ENCODE results near the gene CARHSP1.

The CARHSP1 gene

DNA sequence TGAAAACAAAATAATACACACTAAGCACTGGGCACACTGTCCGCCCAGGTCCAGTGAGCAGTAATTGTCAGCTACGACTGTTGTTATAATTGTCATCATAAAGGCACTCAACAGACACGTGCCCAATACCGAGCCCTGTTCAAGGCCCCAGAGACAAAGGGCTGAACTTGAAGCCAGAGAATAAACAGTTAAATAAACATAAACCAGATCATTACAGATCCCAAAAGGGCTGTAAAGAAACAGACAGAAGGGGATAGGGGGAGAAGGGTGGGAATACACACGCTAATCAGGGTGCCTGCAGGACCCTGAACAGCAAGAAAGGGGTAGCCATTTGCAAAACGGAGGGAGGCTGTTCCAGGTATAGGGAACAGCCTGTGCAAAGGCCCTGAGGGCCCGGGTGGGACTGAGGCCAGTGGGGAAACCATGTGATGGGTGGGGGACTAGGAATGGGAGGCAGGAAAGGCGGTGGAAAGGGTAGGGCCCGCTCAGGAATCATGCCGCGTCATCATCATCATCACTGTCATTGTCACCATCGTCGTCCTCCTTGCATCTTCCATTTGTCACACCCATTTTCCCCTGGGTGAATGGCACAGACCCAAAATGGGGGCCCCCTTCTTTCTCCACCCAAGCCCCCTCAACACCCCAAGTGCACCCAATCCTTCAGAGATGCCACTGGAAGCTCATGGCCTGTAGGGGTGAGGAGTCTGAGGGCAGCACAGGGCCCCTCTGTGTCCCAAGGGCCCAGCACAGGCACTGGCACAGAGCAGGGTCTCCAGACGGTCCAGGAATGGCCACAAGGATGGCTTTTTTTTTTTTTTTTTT is 6.3 kb downstream of the CARHSP1 start:
- no peak overlapping the region for H3K4me3 Mint-ChIP-seq
- H3K27ac Mint-ChIP-seq = peak overlapping the region; percentile 60
- peaks cover 62% of the 10 kb centered on the region for H3K4me1 Mint-ChIP-seq
- H3K27me3 Mint-ChIP-seq = no peaks in the 10 kb centered on the region
- no peaks in the 10 kb centered on the region for H3K9me3 Mint-ChIP-seq
- CTCF ChIA-PET = interaction anchor here (0.8 to 2.1 kb wide), 4 partner anchors 11 to 18 kb away, joined by 3 to 6 read pairs (median 4); no protein-coding TSS in a partner anchor
- H3K36me3 Mint-ChIP-seq = peaks cover 39% of the 10 kb centered on the region
- DNase-seq = no peak

DNA sequence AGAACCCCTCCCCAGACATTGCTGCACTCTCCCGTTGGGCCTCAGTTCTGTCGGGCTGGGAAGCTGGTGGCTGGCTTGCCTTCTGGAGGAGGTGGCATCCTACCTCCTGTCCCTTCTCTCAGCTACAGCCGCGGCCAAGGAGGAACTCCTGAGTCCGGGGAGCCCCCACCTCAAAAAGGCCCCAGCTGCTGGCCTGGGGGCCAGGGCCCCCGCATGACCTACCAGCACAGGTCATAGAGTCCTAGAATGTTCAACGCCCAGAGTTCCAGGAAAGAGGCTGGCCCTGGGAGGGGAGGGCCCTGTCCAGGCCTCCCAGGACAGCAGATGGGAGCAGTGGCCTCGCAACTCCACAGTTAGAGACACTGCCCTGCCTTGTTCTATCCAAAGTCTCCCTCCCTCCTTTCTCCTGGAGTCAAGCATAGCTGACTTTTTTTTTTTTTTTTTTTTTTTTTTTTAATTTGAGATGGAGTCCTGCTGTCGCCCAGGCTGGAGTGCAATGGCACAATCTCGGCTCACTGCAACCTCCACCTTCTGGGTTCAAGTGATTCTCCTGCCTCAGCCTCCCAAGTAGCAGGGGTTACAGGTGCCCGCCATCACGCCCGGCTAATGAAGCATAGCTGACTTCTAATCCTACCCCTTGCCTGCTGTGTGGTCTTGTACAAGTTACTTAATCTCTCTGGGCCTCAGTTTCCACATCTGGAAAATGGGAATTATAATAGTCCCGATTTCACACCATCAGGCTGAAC is 7.1 kb downstream of the CARHSP1 start:
- H3K27me3 Mint-ChIP-seq = no peaks in the 10 kb centered on the region
- H3K4me1 Mint-ChIP-seq = peaks cover 62% of the 10 kb centered on the region
- H3K27ac Mint-ChIP-seq = peak overlapping the region; percentile 60
- CTCF ChIA-PET = interaction anchor here (1.2 to 2.1 kb wide), 3 partner anchors 11 to 19 kb away, joined by 3 to 6 read pairs (median 6); no protein-coding TSS in a partner anchor
- peaks cover 38% of the 10 kb centered on the region for H3K36me3 Mint-ChIP-seq
- no peaks in the 10 kb centered on the region for H3K9me3 Mint-ChIP-seq
- no peak overlapping the region for H3K4me3 Mint-ChIP-seq
- DNase-seq = no peak

DNA sequence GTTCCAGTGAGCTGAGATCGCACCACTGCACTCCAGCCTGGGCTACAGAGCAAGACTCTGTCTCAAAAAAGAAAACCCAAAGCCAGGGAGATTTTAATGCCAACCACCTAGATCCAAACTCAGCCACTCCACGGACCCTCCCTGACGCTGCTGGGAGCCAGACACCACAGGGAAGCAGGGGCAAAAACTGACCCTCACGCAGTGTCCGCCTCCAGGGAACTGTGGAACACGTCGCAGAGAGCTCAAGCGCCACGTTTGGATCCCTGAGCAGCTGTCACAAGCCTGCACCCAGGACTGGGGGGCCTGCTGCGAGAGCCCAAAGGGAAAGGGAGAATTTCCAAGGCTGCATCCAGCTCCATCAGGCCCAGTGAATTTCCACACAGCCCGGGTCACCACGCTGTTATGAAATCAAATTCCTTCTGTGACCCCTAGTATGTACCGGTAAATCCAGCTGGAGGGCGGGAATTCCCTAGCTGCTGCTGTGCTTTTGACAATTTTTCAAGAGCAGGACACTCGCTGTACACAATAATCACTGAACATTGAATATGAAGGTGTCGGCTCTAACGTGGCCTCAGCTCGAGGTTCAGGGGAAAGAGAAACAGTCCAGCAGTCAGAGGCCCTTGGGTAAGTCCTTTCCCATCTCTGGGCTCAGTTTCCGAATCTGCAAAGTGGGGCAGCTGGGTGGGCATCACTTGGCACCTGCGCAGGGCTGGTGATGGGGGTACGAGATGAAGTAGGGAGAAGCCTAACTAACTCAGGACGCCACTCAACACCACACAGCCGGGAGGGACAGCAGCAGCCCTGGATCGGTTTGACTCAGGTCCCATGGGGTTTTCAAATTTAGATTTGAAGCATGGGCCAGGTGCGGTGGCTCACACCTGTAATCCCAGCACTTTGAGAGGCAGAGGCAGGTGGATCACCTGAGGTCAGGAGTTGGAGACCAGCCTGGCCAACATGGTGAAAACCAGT is 8.6 kb downstream of the CARHSP1 start:
- DNase-seq = no peak
- CTCF ChIA-PET = interaction anchor here (2.1 kb wide), 1 partner anchor 13 kb away, joined by 6 read pairs; no protein-coding TSS in a partner anchor
- H3K36me3 Mint-ChIP-seq = peaks cover 44% of the 10 kb centered on the region
- H3K27ac Mint-ChIP-seq = no peak overlapping the region
- H3K9me3 Mint-ChIP-seq = no peaks in the 10 kb centered on the region
- H3K4me3 Mint-ChIP-seq = no peak overlapping the region
- H3K4me1 Mint-ChIP-seq = peaks cover 58% of the 10 kb centered on the region
- H3K27me3 Mint-ChIP-seq = no peaks in the 10 kb centered on the region

DNA sequence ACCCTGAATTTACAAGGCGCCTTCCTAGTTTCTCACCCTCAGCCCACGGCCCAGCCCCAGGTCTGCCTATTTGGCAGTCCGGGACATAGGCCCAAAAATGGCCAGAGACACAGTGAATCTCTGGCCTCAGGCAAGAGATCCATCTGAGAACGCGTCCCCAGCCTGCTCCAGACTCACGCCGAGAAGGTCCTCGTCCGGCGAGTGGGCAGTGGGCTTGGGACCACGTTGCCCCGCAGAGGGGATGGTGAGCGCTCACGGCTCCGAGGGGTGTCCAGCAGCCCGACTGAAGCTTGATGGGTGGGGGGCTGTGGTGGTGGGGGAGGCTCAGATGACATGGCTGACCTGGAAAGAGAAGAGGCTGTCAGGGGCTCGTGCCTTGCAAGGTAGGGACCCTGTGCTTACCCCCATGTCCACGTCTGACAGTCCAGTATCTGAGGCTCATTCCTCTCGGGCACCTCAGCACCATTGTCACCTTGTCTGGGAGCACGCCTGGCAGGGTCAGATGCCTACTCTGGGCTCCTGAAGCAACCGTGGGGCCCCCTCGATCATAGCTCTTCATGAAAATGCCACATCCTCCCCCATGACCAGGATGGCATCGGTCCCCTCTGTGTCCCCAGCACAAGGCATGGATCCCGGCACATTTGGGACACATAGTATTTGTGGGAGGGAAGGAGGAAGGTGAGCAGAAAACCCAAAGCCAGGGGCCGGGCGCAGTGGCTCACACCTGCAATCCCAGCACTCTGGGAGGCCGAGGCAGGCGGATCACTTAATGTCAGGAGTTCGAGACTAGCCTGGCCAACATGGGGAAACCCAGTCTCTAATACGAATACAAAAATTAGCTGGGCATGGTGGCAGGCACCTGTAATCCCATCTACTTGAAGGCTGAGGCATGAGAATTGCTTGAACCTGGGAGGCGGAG is 9.6 kb downstream of the CARHSP1 start:
- peak overlapping the region; percentile 58 for H3K27ac Mint-ChIP-seq
- peaks cover 59% of the 10 kb centered on the region for H3K4me1 Mint-ChIP-seq
- no peak overlapping the region for H3K4me3 Mint-ChIP-seq
- peaks cover 49% of the 10 kb centered on the region for H3K36me3 Mint-ChIP-seq
- CTCF ChIA-PET = no interaction called here
- H3K9me3 Mint-ChIP-seq = no peaks in the 10 kb centered on the region
- DNase-seq = peak; percentile 18
- no peaks in the 10 kb centered on the region for H3K27me3 Mint-ChIP-seq

DNA sequence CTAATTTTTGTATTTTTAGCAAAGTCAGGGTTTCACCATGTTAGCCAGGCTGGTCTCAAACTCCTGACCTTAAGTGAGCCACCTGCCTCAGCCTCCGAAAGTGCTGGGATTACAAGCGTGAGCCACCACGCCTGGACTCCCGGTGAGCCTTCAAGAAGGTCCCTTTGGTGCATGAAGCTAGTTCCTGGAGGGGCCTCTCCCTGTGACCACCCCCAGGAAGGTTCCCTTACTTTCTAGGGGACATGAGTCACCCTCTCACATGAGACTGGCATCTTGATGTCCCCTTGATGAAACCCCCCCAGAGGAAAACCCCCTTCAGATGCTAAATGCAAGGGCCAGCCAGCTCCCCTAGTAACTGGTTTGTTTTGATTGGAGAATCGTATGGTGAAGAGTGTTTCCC is 12.8 kb downstream of the CARHSP1 start:
- no peaks in the 10 kb centered on the region for H3K9me3 Mint-ChIP-seq

DNA sequence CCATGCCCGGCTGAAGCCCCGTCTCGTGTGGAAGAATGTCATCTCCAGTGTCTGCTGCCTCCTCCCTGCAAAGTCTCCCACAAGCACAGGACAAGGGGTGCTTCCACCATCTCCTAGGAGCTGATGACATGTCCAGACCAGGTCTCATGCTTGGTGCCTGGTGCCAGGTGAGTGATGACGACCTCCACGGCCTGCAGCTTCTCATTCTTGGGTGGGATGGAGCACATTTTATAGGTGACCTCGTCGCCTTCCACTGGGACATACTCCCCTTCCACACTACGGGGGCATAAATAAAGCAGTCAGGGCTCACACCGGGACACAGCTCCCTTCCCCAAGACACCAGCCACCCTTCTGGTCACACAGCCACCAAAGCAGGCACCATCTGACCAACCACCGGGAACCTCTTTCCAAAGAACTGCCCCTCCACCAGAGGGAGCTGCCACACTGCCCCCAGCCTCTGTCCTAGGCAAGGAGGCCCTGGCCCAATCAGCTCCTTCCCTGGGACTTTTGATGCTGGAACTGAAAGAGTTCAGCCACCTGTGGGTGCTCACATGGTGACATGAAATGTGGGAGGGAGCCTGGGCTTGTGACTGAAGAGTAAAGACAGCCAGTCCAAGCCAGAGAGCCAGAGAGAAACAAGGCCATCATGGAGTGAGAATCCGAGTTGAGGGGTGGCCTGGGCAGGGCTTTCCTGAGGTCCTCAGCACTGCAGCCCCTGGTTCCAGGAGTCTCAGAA is 13.6 kb downstream of the CARHSP1 start:
- Mint-ChIP-seq H3K9me3 (no peaks in the 10 kb centered on the region), H3K36me3 (peaks cover 57% of the 10 kb centered on the region), H3K27ac (peak overlapping the region; percentile 72), H3K4me3 (no peak overlapping the region), H3K4me1 (peaks cover 66% of the 10 kb centered on the region), H3K27me3 (no peaks in the 10 kb centered on the region)
- CTCF ChIA-PET = interaction anchor here (2.7 kb wide), 1 partner anchor 25 kb away, joined by 13 read pairs; no protein-coding TSS in a partner anchor
- DNase-seq = peak; percentile 34

More for the DNA sequence above, 12.8 kb downstream of the CARHSP1 start:
- DNase-seq = peak; percentile 16
- H3K36me3 Mint-ChIP-seq = peaks cover 52% of the 10 kb centered on the region
- peaks cover 60% of the 10 kb centered on the region for H3K4me1 Mint-ChIP-seq
- H3K27ac Mint-ChIP-seq = peak overlapping the region; percentile 19
- H3K27me3 Mint-ChIP-seq = no peaks in the 10 kb centered on the region
- H3K4me3 Mint-ChIP-seq = no peak overlapping the region
- CTCF ChIA-PET = interaction anchor here (2.7 kb wide), 1 partner anchor 24 kb away, joined by 13 read pairs; no protein-coding TSS in a partner anchor

DNA sequence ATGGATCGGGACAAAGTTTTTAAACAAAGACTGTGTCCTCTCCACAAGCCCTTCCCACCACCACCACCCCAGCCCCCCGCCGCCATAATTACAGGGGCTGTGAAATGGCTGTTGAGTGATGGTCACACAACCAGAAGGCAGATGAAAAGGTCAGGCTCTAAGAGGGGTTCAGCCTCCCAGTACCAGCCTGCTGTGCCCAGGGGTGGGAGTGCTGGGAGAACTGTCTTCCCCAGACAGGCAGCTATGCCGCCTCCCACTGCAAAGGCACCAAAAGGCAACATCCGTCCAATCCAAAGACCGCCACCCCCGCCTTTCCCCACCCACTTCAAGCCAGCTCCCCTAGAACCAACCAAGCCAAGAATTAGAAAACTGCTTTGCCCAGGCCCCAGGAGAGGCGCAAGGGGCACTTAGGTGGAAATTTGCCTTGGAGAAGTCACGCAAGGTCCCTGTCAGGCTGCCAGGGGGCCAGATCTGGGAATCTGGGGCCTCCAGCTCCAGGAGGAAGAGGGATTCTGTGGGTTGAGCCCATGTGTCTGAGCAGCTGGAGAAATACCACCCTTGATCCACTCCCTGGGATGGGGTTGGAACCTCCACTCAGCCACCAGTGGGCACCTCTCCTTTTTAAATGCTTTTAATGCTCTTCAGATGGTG is 14.4 kb downstream of the CARHSP1 start:
- H3K36me3 Mint-ChIP-seq = peaks cover 60% of the 10 kb centered on the region

DNA sequence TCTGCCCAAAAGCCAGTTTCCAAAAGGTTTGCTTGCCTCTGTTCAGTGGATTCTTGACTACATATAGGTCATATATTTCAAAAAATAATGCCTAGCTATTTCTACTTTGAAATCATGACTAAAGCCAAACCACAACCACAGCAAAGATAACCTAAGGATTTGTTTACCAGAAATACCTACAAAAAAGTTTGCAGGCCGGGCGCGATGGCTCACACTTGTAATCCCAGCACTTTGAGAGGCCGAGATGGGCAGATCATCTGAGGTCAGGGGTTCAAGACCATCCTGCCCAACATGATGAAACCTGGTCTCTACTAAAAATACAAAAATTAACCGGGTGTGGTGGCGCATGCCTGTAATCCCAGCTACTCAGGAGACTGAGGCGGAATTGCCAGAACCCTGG is 15.2 kb downstream of the CARHSP1 start:
- Mint-ChIP-seq H3K36me3 (peaks cover 58% of the 10 kb centered on the region), H3K4me1 (peaks cover 61% of the 10 kb centered on the region), H3K27ac (peak overlapping the region; percentile 17), H3K9me3 (no peaks in the 10 kb centered on the region), H3K27me3 (no peaks in the 10 kb centered on the region), H3K4me3 (no peak overlapping the region)
- DNase-seq = peak; percentile 17
- CTCF ChIA-PET = interaction anchor here (1.1 to 2.7 kb wide), 2 partner anchors 26 to 286 kb away, joined by 4 to 13 read pairs; no protein-coding TSS in a partner anchor

More for the DNA sequence above, 14.4 kb downstream of the CARHSP1 start:
- peaks cover 65% of the 10 kb centered on the region for H3K4me1 Mint-ChIP-seq
- no peaks in the 10 kb centered on the region for H3K27me3 Mint-ChIP-seq
- no peaks in the 10 kb centered on the region for H3K9me3 Mint-ChIP-seq
- peak; percentile 15 for DNase-seq
- CTCF ChIA-PET = interaction anchor here (1.1 to 2.7 kb wide), 2 partner anchors 25 to 285 kb away, joined by 4 to 13 read pairs; no protein-coding TSS in a partner anchor
- peak overlapping the region; percentile 28 for H3K27ac Mint-ChIP-seq
- H3K4me3 Mint-ChIP-seq = no peak overlapping the region

DNA sequence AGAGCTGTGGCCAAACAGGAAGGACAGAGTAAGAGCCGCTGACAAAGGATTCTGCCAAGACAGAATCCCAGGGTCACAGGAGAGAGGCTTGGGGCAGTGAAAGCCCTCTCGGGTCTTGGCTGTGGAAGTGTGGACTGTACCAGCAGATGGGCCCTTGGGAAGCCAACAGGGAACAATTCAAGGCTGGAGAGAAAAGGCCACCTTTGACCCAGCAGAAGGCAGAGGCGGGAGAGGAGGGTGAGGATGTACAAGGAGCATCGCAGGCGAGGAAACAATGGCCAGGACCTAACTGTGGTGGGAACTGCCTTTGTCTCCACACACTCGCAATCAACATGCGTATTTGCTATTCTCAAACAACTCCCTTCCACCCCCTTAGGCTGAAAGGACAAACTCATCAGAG is 15.7 kb downstream of the CARHSP1 start:
- Mint-ChIP-seq H3K27me3 (no peaks in the 10 kb centered on the region), H3K4me1 (peaks cover 57% of the 10 kb centered on the region), H3K9me3 (no peaks in the 10 kb centered on the region), H3K4me3 (no peak overlapping the region), H3K36me3 (peaks cover 54% of the 10 kb centered on the region), H3K27ac (peak overlapping the region; percentile 17)
- DNase-seq = peak; percentile 8
- CTCF ChIA-PET = interaction anchor here (1.1 to 1.4 kb wide), 2 partner anchors 27 to 286 kb away, joined by 4 to 6 read pairs; no protein-coding TSS in a partner anchor

DNA sequence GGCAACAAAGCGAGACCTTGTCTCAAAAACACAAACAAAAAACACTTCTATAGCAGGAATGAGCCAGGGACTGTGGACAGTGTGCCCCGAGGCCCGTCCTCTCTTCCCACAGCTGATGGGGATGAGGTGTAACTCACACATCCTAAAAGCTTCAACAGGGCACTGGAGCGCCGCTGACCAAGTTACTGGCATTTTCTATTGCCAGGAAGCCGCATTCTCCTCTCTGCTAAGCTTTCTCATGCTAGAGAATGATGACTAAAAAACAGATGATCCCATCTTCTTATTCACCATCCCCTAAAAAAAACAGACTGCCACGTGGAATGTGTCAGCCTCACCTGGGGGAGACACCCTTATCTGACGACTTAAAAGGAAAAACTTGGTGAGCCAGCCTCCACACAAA is 16.3 kb downstream of the CARHSP1 start:
- Mint-ChIP-seq H3K36me3 (peaks cover 50% of the 10 kb centered on the region), H3K27ac (peak overlapping the region; percentile 7), H3K4me3 (no peak overlapping the region), H3K27me3 (no peaks in the 10 kb centered on the region), H3K4me1 (peaks cover 53% of the 10 kb centered on the region), H3K9me3 (no peaks in the 10 kb centered on the region)
- CTCF ChIA-PET = interaction anchor here (1.4 kb wide), 1 partner anchor 28 kb away, joined by 6 read pairs; no protein-coding TSS in a partner anchor
- DNase-seq = peak; percentile 0

DNA sequence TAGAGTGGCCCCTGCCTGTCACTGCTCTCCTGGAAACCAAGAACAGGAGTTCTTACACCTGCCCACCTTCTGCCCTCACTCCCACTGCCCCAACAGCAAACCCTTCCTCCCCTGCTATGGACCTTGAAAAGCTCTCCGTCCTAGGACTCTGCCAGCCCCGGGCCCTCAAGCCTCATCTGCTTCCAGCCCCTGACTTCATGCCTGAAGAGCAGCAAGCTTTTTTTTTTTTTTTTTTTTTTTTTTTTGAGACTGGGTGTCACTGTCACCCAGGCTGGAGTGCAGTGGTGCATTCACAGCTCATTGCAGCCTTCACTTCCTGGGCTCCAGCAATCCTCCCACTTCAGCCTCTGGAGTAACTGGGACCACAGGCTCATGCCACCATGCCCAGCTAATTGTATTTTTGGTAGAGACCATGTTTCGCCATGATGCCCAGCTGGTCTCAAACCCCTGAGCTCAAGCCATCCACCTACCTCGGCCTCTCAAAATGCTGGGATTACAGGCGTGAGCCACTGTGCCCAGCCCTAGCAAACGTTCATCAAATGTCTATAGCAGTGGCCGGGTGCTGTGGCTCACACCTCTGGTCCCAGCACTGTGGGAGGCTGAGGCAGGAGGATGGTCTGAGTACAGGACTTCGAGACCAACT is 16.9 kb downstream of the CARHSP1 start:
- Mint-ChIP-seq H3K36me3 (peaks cover 46% of the 10 kb centered on the region), H3K4me3 (no peak overlapping the region), H3K9me3 (no peaks in the 10 kb centered on the region), H3K4me1 (peaks cover 49% of the 10 kb centered on the region), H3K27ac (peak overlapping the region; percentile 70), H3K27me3 (no peaks in the 10 kb centered on the region)
- DNase-seq = peak; percentile 16
- CTCF ChIA-PET = interaction anchor here (1.4 kb wide), 1 partner anchor 28 kb away, joined by 6 read pairs; no protein-coding TSS in a partner anchor
